Cardiac fibroblast (primary cell): Measurements from ENCODE around the gene HOXA6.
A peak's percentile ranks its signal among the peaks of the same experiment; 100 is the strongest.

Experiments used
- DNase-seq, 2 donors: peaks; one replicate each; pipeline versions ENCODE4 v3.0.0 to v3.0.0-alpha.2; 2010; ENCODE audit warnings: low read depth in 2 of 2
- H3K4me3 ChIP-seq, 2 donors: replicated peaks in 1 of 2; 1 replicate in 1 of 2; 2 replicates in 1 of 2; pipeline ENCODE4 v1.5.1; 2011; ENCODE audit warnings: low read depth in 2 of 2, low read length in 2 of 2, mild to moderate bottlenecking in 2 of 2, moderate library complexity in 1 of 2
- TF ChIP-seq, protein P1 (sequence below): IDR thresholded peaks from one replicate; pipeline ENCODE4 v1.5.1; 2011; ENCODE audit warnings: low read depth, mild to moderate bottlenecking, low read length, inconsistent platforms

The HOXA6 gene

DNA sequence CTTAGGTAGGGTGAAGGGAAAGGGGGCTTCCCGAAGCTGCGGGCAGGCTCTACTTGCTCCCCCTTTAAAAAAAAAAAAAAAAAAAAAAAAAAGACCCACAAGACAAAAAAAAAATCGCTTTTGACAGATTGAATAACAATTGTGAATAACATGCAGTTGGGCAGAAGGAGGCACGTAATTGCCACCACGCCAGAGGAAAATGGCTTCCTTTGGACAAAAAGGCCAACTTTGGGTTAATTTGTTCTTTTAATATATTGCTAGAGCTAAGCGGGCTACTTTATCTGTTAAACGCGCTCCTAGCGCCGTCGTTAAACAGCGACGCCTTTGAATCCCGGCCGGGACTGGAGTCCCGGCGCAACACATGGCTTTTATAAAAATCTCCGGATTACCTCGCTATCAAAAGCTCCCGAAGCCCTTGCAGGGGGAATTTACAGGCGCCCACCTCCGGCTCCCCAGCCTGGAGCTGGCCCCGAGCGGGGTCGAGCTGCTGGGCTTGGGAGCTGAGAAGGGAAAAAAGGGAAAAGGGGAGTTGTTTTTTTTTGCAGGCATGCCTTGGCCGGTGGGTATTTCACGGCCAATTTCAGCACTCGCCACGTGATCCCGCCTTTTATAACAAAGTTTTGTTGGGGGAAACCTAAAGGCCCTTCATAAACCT lies 36.2 kb upstream of the HOXA6 start:
- H3K4me3 ChIP-seq = peak overlapping the region; percentile 29 to 34
- TF ChIP-seq, protein P1, sequence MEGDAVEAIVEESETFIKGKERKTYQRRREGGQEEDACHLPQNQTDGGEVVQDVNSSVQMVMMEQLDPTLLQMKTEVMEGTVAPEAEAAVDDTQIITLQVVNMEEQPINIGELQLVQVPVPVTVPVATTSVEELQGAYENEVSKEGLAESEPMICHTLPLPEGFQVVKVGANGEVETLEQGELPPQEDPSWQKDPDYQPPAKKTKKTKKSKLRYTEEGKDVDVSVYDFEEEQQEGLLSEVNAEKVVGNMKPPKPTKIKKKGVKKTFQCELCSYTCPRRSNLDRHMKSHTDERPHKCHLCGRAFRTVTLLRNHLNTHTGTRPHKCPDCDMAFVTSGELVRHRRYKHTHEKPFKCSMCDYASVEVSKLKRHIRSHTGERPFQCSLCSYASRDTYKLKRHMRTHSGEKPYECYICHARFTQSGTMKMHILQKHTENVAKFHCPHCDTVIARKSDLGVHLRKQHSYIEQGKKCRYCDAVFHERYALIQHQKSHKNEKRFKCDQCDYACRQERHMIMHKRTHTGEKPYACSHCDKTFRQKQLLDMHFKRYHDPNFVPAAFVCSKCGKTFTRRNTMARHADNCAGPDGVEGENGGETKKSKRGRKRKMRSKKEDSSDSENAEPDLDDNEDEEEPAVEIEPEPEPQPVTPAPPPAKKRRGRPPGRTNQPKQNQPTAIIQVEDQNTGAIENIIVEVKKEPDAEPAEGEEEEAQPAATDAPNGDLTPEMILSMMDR = no peak
- DNase-seq = no peak

DNA sequence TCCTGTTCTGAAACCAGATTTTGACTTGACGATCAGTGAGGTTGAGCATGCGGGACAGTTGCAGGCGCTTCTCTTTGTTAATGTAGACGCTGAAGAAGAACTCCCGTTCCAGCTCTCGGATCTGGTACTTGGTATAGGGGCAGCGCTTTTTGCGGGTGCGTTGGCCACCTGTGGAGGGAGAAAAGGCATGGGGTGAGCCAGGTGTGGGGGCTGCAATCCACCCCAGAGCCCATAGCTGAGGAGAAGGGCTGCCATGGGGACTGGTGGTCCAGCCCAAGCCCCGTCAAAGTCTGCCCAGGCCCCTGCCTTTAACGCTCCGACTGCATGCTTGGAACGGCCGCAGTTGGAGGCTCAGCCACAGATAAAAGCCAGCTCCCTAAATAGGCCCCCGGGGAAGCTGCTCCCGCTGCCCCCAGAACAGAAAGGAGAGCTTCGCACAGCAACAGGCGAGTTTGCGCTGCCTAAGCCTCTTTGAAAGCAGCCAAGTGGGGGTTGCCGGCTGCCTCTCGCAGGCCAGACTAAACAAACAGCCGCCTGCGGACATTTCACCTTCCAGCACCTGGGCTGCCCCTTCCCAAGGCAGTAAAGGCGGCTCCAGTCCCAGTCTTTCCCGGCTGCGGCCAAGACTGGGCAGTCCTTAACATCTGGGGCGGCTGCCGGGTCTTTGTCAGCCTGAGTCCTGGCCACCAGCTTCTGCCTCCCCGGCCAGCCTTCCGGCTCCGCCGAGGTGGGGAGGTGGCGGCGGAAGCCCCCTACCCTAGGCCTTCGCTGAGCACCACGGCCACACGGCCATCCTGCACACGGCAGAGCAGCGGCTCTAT lies 35.5 kb upstream of the HOXA6 start:
- H3K4me3 ChIP-seq = peak overlapping the region in 1 of 2 donors; percentile 18
- no peak for DNase-seq
- TF ChIP-seq, protein P1 = no peak

DNA sequence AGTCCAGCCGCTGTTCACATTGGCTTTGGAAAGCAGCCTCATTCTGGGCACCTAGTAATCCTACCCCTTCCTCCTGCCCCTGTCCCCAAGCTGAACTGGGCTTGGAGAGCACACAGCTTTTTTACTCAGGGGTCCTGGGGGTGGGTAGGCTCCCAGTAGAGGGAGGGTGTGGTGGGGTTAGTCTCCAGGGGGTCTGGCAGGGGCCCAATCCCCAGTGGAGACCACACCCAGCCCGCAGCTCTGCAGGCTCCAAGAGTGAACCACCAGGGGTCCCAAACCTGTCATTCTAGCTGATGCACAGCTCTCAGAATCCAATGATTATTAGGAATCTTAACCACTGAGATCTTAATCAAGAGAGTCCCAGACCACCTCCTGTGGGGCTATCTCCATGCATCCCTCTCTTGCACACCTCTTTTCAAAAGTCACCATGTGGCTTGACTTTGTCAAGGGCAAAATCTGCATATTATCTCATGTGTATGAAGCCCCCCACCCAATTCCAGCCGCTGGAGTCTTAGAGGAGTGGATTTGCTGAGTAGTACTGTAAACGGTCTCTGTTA lies 34.8 kb upstream of the HOXA6 start:
- no peak overlapping the region for H3K4me3 ChIP-seq
- TF ChIP-seq, protein P1 = no peak
- no peak for DNase-seq

DNA sequence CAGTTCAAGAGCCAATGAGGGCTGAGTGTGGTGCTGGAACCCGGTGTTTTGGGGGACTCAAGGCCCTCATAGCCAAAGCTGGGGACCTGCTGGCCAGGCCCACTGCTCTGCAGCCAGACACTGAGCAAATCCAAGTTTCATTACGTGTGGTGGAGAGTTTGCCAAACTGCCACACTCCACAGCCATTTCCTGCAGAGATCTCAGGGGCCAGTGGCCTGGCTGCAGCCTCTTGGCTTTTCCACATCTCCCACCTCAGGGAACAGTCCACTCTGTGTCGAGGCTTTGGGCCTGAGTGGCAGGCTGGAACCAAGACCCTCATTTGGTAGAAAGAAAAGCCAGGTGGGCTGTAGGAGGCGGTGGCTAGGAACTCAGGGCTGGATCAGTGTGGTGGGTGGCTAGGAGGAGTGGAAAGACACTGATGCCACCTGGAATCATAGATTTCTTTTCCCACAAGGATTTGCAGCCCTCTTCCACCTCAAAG lies 34.3 kb upstream of the HOXA6 start:
- no peak overlapping the region for H3K4me3 ChIP-seq
- no peak for DNase-seq
- TF ChIP-seq, protein P1 = no peak

DNA sequence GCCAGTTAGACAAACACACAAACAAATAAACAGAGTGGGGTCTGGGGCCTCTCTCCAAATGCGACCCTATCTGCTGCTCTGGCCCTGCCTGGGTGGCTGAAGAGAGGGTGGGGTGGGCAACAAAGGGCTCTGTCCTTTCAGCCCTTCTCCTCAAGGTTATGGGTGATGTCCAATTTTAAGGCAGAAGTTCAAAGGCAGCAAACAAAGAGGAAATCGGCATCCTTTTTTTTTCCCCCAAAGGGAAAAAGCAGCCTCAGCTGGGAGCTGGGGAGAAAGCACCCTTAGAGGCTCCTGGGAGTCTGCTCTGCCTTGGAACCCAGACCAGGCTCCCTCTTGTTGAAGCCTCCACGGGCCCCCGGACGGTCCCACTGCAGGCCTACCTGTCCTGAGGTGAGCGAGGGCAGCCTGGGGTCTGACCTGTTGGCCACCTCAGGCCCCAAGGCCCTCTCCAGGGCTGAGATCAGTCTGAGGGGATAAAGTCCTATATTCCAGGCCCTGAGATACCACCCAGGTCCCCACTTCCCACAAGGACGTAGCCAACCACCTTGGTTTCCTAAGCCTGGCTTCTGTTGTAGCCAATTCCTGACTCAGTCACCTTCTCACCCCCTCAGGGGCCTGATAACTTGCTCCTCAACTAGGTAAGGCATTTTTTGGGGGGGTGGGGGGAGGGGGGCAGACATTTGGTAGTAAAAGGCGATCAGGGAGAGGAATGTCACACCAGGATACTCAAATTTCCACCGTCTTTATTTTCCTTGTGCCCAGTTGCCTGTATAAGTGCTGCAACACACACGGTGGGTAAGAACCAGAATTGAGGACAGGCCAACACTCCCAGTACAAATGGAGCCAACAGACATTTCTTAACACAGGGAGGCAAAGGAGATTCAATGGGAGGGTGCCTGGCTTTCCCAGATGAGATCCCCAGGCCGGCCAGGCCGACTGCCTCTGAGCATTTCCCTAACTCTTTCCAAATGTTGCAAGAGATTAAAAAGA lies 33.2 kb upstream of the HOXA6 start:
- TF ChIP-seq, protein P1 = no peak
- DNase-seq = no peak

More for the DNA sequence above, 33.2 kb upstream of the HOXA6 start:
- H3K4me3 ChIP-seq = no peak overlapping the region
